ENCODE measurements around the gene CCL16. TPM values are rescaled to one million over a fixed set of nuclear protein-coding genes. Genes with fewer than 3 reads are reported as not detected.
"Not testable (repeated sequence)": the region's sequence is repeated elsewhere in the genome, so short reads cannot be mapped to it uniquely, and the experiment has no call there.

Gene CCL16
- total RNA-seq (under 1 TPM in 1 of 4 donors, not detected in 3; 0.15 TPM), polyA plus RNA-seq (0.29 TPM)
- long read RNA-seq, donor 1, result 0 reads
- long read RNA-seq, donor 2, result 0 reads
- long read RNA-seq, donor 3, result 0 reads
- long read RNA-seq, donor 4, result 0 reads

- Histone ChIP-seq H3K4me1 (ENCODE audit: control insufficient read depth, insufficient read depth, low read length) (no peaks in the 10 kb centered on the region), H3K9me3 (ENCODE audit: control insufficient read depth, low read length) (no peaks in the 10 kb centered on the region), H3K27me3 (ENCODE audit: control insufficient read depth, insufficient read depth) (no peaks in the 10 kb centered on the region), H3K4me3 (ENCODE audit: low read length) (no peak within 1 kb of the TSS), H3K27ac (ENCODE audit: low read length) (no peak within 1 kb of the TSS)
- no peak for ATAC-seq
- 89% methylated on average over 12 of the region's 12 CpGs for WGBS
- intact Hi-C loops (cut with DNase I), result no loop called here
- DNase-seq, result no peak
Observed at GRCh38 chr17:35981246-35981645, at the start of gene CCL16. Gene CCL16 (minus strand): TSS chr17:35981497. CDS start chr17:35981420, 77 bp downstream.

- no peak for ATAC-seq
- Histone ChIP-seq H3K4me3 (ENCODE audit: low read length) (no peak overlapping the region), H3K4me1 (ENCODE audit: control insufficient read depth, insufficient read depth, low read length) (no peaks in the 10 kb centered on the region), H3K27me3 (ENCODE audit: control insufficient read depth, insufficient read depth) (peaks cover 2% of the 10 kb centered on the region), H3K27ac (ENCODE audit: low read length) (no peak overlapping the region), H3K9me3 (ENCODE audit: control insufficient read depth, low read length) (no peaks in the 10 kb centered on the region)
- DNase-seq, result no peak
- intact Hi-C loops (cut with DNase I), result no loop called here
- WGBS, result 95% methylated on average over 1 of the region's 1 CpG
Observed at GRCh38 chr17:36030956-36031355, 49.7 kb upstream of the CCL16 start.

- Histone ChIP-seq H3K4me1 (ENCODE audit: control insufficient read depth, insufficient read depth, low read length) (no peaks in the 10 kb centered on the region), H3K27me3 (ENCODE audit: control insufficient read depth, insufficient read depth) (peaks cover 2% of the 10 kb centered on the region), H3K27ac (ENCODE audit: low read length) (no peak overlapping the region), H3K9me3 (ENCODE audit: control insufficient read depth, low read length) (no peaks in the 10 kb centered on the region), H3K4me3 (ENCODE audit: low read length) (no peak overlapping the region)
- ATAC-seq, result no peak
- 83% methylated on average over 4 of the region's 4 CpGs for WGBS
- intact Hi-C loops (cut with DNase I), result no loop called here
- DNase-seq, result no peak
Observed at GRCh38 chr17:36027761-36028160, 46.5 kb upstream of the CCL16 start.

GRCh38 chr17:36024106-36024869, 43.0 kb upstream of the CCL16 start:
- Histone ChIP-seq H3K9me3 (ENCODE audit: control insufficient read depth, low read length) (no peaks in the 10 kb centered on the region), H3K4me1 (ENCODE audit: control insufficient read depth, insufficient read depth, low read length) (no peaks in the 10 kb centered on the region), H3K27ac (ENCODE audit: low read length) (no peak overlapping the region), H3K27me3 (ENCODE audit: control insufficient read depth, insufficient read depth) (peaks cover 2% of the 10 kb centered on the region), H3K4me3 (ENCODE audit: low read length) (no peak overlapping the region)
- ATAC-seq (no peak), DNase-seq (no peak)
- 87% methylated on average over 6 of the region's 6 CpGs for WGBS
- intact Hi-C loops (cut with DNase I), result no loop called here

GRCh38 chr17:36019423-36019822, 38.1 kb upstream of the CCL16 start:
- Histone ChIP-seq H3K4me3 (ENCODE audit: low read length) (no peak overlapping the region), H3K27me3 (ENCODE audit: control insufficient read depth, insufficient read depth) (no peaks in the 10 kb centered on the region), H3K9me3 (ENCODE audit: control insufficient read depth, low read length) (no peaks in the 10 kb centered on the region), H3K27ac (ENCODE audit: low read length) (no peak overlapping the region), H3K4me1 (ENCODE audit: control insufficient read depth, insufficient read depth, low read length) (no peaks in the 10 kb centered on the region)
- intact Hi-C loops (cut with DNase I), result no loop called here
- no peak for ATAC-seq
- WGBS, result 85% methylated on average over 2 of the region's 2 CpGs
- DNase-seq, result no peak

- no peak within 1 kb of the TSS for H3K27ac ChIP-seq (ENCODE audit: low read length)
- intact Hi-C loops (cut with DNase I), result no loop called here
- no peaks in the 10 kb centered on the region for H3K4me1 ChIP-seq (ENCODE audit: control insufficient read depth, insufficient read depth, low read length)
- H3K27me3 ChIP-seq (ENCODE audit: control insufficient read depth, insufficient read depth), result no peaks in the 10 kb centered on the region
- WGBS, result 38% methylated on average over 6 of the region's 6 CpGs
- ATAC-seq, result peak in 1 of 2 donors; percentile 40
- H3K4me3 ChIP-seq (ENCODE audit: low read length), result no peak within 1 kb of the TSS
- peak in 1 of 3 donors; percentile 32 for DNase-seq
- no peaks in the 10 kb centered on the region for H3K9me3 ChIP-seq (ENCODE audit: control insufficient read depth, low read length)
Observed at GRCh38 chr17:36017799-36018198, 36.5 kb upstream of the CCL16 start, which contains the start of gene CCL23. Gene CCL23 (minus strand): TSS chr17:36017972. CDS start chr17:36017897, 75 bp downstream.

- Histone ChIP-seq H3K4me3 (ENCODE audit: low read length) (no peak overlapping the region), H3K27me3 (ENCODE audit: control insufficient read depth, insufficient read depth) (no peaks in the 10 kb centered on the region), H3K9me3 (ENCODE audit: control insufficient read depth, low read length) (no peaks in the 10 kb centered on the region), H3K4me1 (ENCODE audit: control insufficient read depth, insufficient read depth, low read length) (no peaks in the 10 kb centered on the region), H3K27ac (ENCODE audit: low read length) (no peak overlapping the region)
- WGBS, result 93% methylated on average over 2 of the region's 2 CpGs
- no peak for ATAC-seq
- intact Hi-C loops (cut with DNase I), result no loop called here
- no peak for DNase-seq
Observed at GRCh38 chr17:36016555-36016954, 35.3 kb upstream of the CCL16 start.

- H3K27ac ChIP-seq (ENCODE audit: low read length); H3K4me3 ChIP-seq (ENCODE audit: low read length); H3K9me3 ChIP-seq (ENCODE audit: control insufficient read depth, low read length); H3K27me3 ChIP-seq (ENCODE audit: control insufficient read depth, insufficient read depth); ATAC-seq; H3K4me1 ChIP-seq (ENCODE audit: control insufficient read depth, insufficient read depth, low read length); intact Hi-C loops (cut with DNase I); DNase-seq: not testable (repeated sequence)
- 90% methylated on average over 4 of the region's 4 CpGs for WGBS
Observed at GRCh38 chr17:36015895-36016294, 34.6 kb upstream of the CCL16 start.

GRCh38 chr17:36014946-36015345, 33.6 kb upstream of the CCL16 start:
- H3K4me3 ChIP-seq (ENCODE audit: low read length), result no peak overlapping the region
- DNase-seq, result no peak
- WGBS, result 76% methylated on average over 5 of the region's 5 CpGs
- intact Hi-C loops (cut with DNase I), result no loop called here
- no peaks in the 10 kb centered on the region for H3K4me1 ChIP-seq (ENCODE audit: control insufficient read depth, insufficient read depth, low read length)
- no peaks in the 10 kb centered on the region for H3K27me3 ChIP-seq (ENCODE audit: control insufficient read depth, insufficient read depth)
- H3K27ac ChIP-seq (ENCODE audit: low read length), result no peak overlapping the region
- ATAC-seq, result no peak
- no peaks in the 10 kb centered on the region for H3K9me3 ChIP-seq (ENCODE audit: control insufficient read depth, low read length)

GRCh38 chr17:36011201-36011600, 29.9 kb upstream of the CCL16 start:
- no peaks in the 10 kb centered on the region for H3K4me1 ChIP-seq (ENCODE audit: control insufficient read depth, insufficient read depth, low read length)
- no peak overlapping the region for H3K27ac ChIP-seq (ENCODE audit: low read length)
- intact Hi-C loops (cut with DNase I), result no loop called here
- no peak for DNase-seq
- no peak for ATAC-seq
- 75% methylated on average over 2 of the region's 2 CpGs for WGBS
- no peak overlapping the region for H3K4me3 ChIP-seq (ENCODE audit: low read length)
- H3K27me3 ChIP-seq (ENCODE audit: control insufficient read depth, insufficient read depth), result no peaks in the 10 kb centered on the region
- H3K9me3 ChIP-seq (ENCODE audit: control insufficient read depth, low read length), result peaks cover 2% of the 10 kb centered on the region

GRCh38 chr17:36008998-36009665, 27.8 kb upstream of the CCL16 start:
- Histone ChIP-seq H3K4me3 (ENCODE audit: low read length) (no peak overlapping the region), H3K9me3 (ENCODE audit: control insufficient read depth, low read length) (peaks cover 2% of the 10 kb centered on the region), H3K27ac (ENCODE audit: low read length) (no peak overlapping the region), H3K4me1 (ENCODE audit: control insufficient read depth, insufficient read depth, low read length) (no peaks in the 10 kb centered on the region), H3K27me3 (ENCODE audit: control insufficient read depth, insufficient read depth) (no peaks in the 10 kb centered on the region)
- intact Hi-C loops (cut with DNase I), result no loop called here
- 82% methylated on average over 14 of the region's 14 CpGs for WGBS
- DNase-seq (no peak), ATAC-seq (no peak)
